Mesenchymal stem cell (in vitro differentiated cells and primary cell): ENCODE results near the gene PTPRO.

Experiments used
- DNase-seq: peaks from one replicate; pipeline ENCODE4 v3.0.0-alpha.2; 2013
- H2AFZ ChIP-seq: one replicate; pipeline ENCODE4 v1.6.1; 2013; ENCODE audit warnings: low read depth, mild to moderate bottlenecking, control low read depth, inconsistent platforms, low read length, moderate library complexity
- H2AK5ac ChIP-seq: 2 replicates; pipeline ENCODE4 v1.6.1; 2013; ENCODE audit warnings: low read length, moderate library complexity, mild to moderate bottlenecking, inconsistent platforms; ENCODE audit not compliant: severe bottlenecking
- H2BK120ac ChIP-seq: one replicate; pipeline ENCODE4 v1.6.1; 2013; ENCODE audit warnings: low read depth, mild to moderate bottlenecking, inconsistent platforms, low read length, moderate library complexity
- H2BK12ac ChIP-seq, 2 experiments: one replicate each; pipeline ENCODE4 v1.6.1; 2013; ENCODE audit warnings: inconsistent platforms in 2 of 2, low read length in 2 of 2, mild to moderate bottlenecking in 2 of 2, moderate library complexity in 2 of 2, control low read depth in 1 of 2
- H2BK15ac ChIP-seq: one replicate; pipeline ENCODE4 v1.6.1; 2013; ENCODE audit warnings: mild to moderate bottlenecking, low read depth, inconsistent platforms; ENCODE audit not compliant: poor library complexity, severe bottlenecking
- H2BK5ac ChIP-seq: 2 replicates; pipeline ENCODE4 v1.6.1; 2013; ENCODE audit warnings: low read depth, mild to moderate bottlenecking, low read length, control low read depth, inconsistent platforms; ENCODE audit not compliant: poor library complexity, severe bottlenecking
- H3K14ac ChIP-seq, 2 experiments: one replicate each; pipeline ENCODE4 v1.6.1; 2013; ENCODE audit warnings: inconsistent platforms in 2 of 2, low read length in 2 of 2, control low read depth in 1 of 2, mild to moderate bottlenecking in 1 of 2, moderate library complexity in 1 of 2
- H3K18ac ChIP-seq, 2 experiments: one replicate each; pipeline ENCODE4 v1.6.1; 2013; ENCODE audit warnings: inconsistent platforms in 2 of 2, low read length in 2 of 2, control low read depth in 1 of 2, low read depth in 1 of 2, mild to moderate bottlenecking in 1 of 2
- H3K23ac ChIP-seq, 2 experiments: one replicate each; pipeline ENCODE4 v1.6.1; 2013; ENCODE audit warnings: inconsistent platforms in 2 of 2, low read length in 2 of 2, mild to moderate bottlenecking in 2 of 2, moderate library complexity in 2 of 2, control low read depth in 1 of 2
- H3K27ac ChIP-seq: 2 replicates; pipeline ENCODE4 v1.5.1; 2013; ENCODE audit warnings: mild to moderate bottlenecking, moderate library complexity, low read length, control low read depth, inconsistent platforms; ENCODE audit not compliant: poor library complexity, severe bottlenecking
- H3K27me3 ChIP-seq, 2 experiments: 2 replicates each; pipeline versions ENCODE4 v1.6.1 to v1.7.0; 2013; ENCODE audit warnings: low read length in 2 of 2, mild to moderate bottlenecking in 2 of 2, moderate library complexity in 2 of 2, control low read depth in 1 of 2, inconsistent platforms in 1 of 2; ENCODE audit not compliant: control insufficient read depth in 1 of 2, insufficient read depth in 1 of 2
- H3K36me3 ChIP-seq, 2 experiments: 2 replicates each; pipeline versions ENCODE4 v1.6.1 to v1.7.0; 2013; ENCODE audit warnings: low read length in 2 of 2, control low read depth in 1 of 2, inconsistent platforms in 1 of 2, low read depth in 1 of 2, mild to moderate bottlenecking in 1 of 2; ENCODE audit not compliant: insufficient read depth in 2 of 2, control insufficient read depth in 1 of 2
- H3K4ac ChIP-seq, 2 experiments: one replicate each; pipeline ENCODE4 v1.6.1; 2013; ENCODE audit warnings: inconsistent platforms in 2 of 2, low read length in 2 of 2, mild to moderate bottlenecking in 2 of 2, moderate library complexity in 2 of 2, control low read depth in 1 of 2, low read depth in 1 of 2
- H3K4me1 ChIP-seq: 2 replicates; pipeline ENCODE4 v1.6.1; 2013; ENCODE audit warnings: low read depth, low read length, control low read depth; ENCODE audit not compliant: control insufficient read depth, insufficient read depth
- H3K4me2 ChIP-seq: 2 replicates; pipeline ENCODE4 v1.6.1; 2013; ENCODE audit warnings: low read length, mild to moderate bottlenecking, inconsistent platforms; ENCODE audit not compliant: poor library complexity, severe bottlenecking
- H3K4me3 ChIP-seq, 2 experiments: 2 replicates each; pipeline versions ENCODE4 v1.5.1 to v1.7.0; 2013; ENCODE audit warnings: low read length in 2 of 2, mild to moderate bottlenecking in 2 of 2, control low read depth in 1 of 2, low read depth in 1 of 2; ENCODE audit not compliant: insufficient read depth in 1 of 2
- H3K79me1 ChIP-seq: replicated peaks from 2 replicates; pipeline ENCODE4 v1.6.1; 2013; ENCODE audit warnings: mild to moderate bottlenecking, control low read depth, low read length, inconsistent platforms; ENCODE audit not compliant: poor library complexity, severe bottlenecking
- H3K9ac ChIP-seq: 2 replicates; pipeline ENCODE4 v1.7.0; 2013; ENCODE audit warnings: mild to moderate bottlenecking, low read length, moderate library complexity
- H3K9me3 ChIP-seq: 2 replicates; pipeline ENCODE4 v1.7.0; 2013; ENCODE audit warnings: mild to moderate bottlenecking, low read length; ENCODE audit not compliant: control insufficient read depth
- H4K8ac ChIP-seq: one replicate; pipeline ENCODE4 v1.6.1; 2013; ENCODE audit warnings: inconsistent platforms, mild to moderate bottlenecking, low read length, moderate library complexity
- H4K91ac ChIP-seq: one replicate; pipeline ENCODE4 v1.6.1; 2013; ENCODE audit warnings: mild to moderate bottlenecking, low read length, inconsistent platforms
- WGBS: methylation state at CpG from one replicate; pipeline ENCODE4 v1.1.7; 2013; ENCODE audit warnings: mixed read lengths; 5-methylcytosine and 5-hydroxymethylcytosine counted together

The PTPRO gene

GRCh38 chr12:15334225-15334624 lies 11.9 kb downstream of the PTPRO start:
- no peak overlapping the region for H2BK12ac ChIP-seq
- no peak overlapping the region for H2BK120ac ChIP-seq
- H3K79me1 ChIP-seq = no peaks in the 10 kb centered on the region
- no peak overlapping the region for H2BK15ac ChIP-seq
- no peak overlapping the region for H3K9ac ChIP-seq
- H3K4ac ChIP-seq = no peak overlapping the region
- no peaks in the 10 kb centered on the region for H3K36me3 ChIP-seq
- no peak overlapping the region for H2BK5ac ChIP-seq
- no peaks in the 10 kb centered on the region for H3K27me3 ChIP-seq
- no peak overlapping the region for H4K91ac ChIP-seq
- no peak overlapping the region for H3K14ac ChIP-seq
- H2AK5ac ChIP-seq = no peak overlapping the region
- H3K18ac ChIP-seq = no peak overlapping the region
- no peak for DNase-seq
- no peak overlapping the region for H4K8ac ChIP-seq
- no peaks in the 10 kb centered on the region for H3K9me3 ChIP-seq
- H3K23ac ChIP-seq = no peak overlapping the region
- no peak overlapping the region for H2AFZ ChIP-seq
- no CpG with 5 or more reads among the region's 2 CpGs for WGBS
- peaks cover 5% of the 10 kb centered on the region for H3K4me1 ChIP-seq
- H3K4me3 ChIP-seq = no peak overlapping the region
- H3K27ac ChIP-seq = no peak overlapping the region
- H3K4me2 ChIP-seq = no peak overlapping the region

- no peaks in the 10 kb centered on the region for H3K79me1 ChIP-seq
- DNase-seq = no peak
- peak overlapping the region; percentile 99 for H3K27ac ChIP-seq
- H3K14ac ChIP-seq = no peak overlapping the region
- H3K23ac ChIP-seq = no peak overlapping the region
- H3K4ac ChIP-seq = no peak overlapping the region
- H2BK15ac ChIP-seq = no peak overlapping the region
- 94% methylated on average over 2 of the region's 2 CpGs for WGBS
- no peak overlapping the region for H3K9ac ChIP-seq
- no peaks in the 10 kb centered on the region for H3K27me3 ChIP-seq
- H2BK12ac ChIP-seq = no peak overlapping the region
- H3K9me3 ChIP-seq = no peaks in the 10 kb centered on the region
- no peak overlapping the region for H3K4me3 ChIP-seq
- H3K18ac ChIP-seq = no peak overlapping the region
- no peak overlapping the region for H2AK5ac ChIP-seq
- no peaks in the 10 kb centered on the region for H3K36me3 ChIP-seq
- no peak overlapping the region for H4K91ac ChIP-seq
- no peak overlapping the region for H3K4me2 ChIP-seq
- no peak overlapping the region for H2BK120ac ChIP-seq
- H4K8ac ChIP-seq = no peak overlapping the region
- H2BK5ac ChIP-seq = no peak overlapping the region
- H2AFZ ChIP-seq = no peak overlapping the region
- peaks cover 5% of the 10 kb centered on the region for H3K4me1 ChIP-seq
These were observed 13.7 kb downstream of the PTPRO start for GRCh38 chr12:15335959-15336358.

- peak overlapping the region; percentile 96 for H2AK5ac ChIP-seq
- DNase-seq = peak; percentile 39
- no peak overlapping the region for H3K4ac ChIP-seq
- H2BK5ac ChIP-seq = peak overlapping the region; percentile 90
- no peak overlapping the region for H2BK120ac ChIP-seq
- H3K4me3 ChIP-seq = peak overlapping the region in 1 of 2 experiments; percentile 47
- H3K4me2 ChIP-seq = peak overlapping the region; percentile 37
- H4K8ac ChIP-seq = no peak overlapping the region
- no peaks in the 10 kb centered on the region for H3K9me3 ChIP-seq
- H3K27me3 ChIP-seq = no peaks in the 10 kb centered on the region
- no peak overlapping the region for H3K23ac ChIP-seq
- H2BK15ac ChIP-seq = no peak overlapping the region
- H2AFZ ChIP-seq = no peak overlapping the region
- H3K4me1 ChIP-seq = peaks cover 5% of the 10 kb centered on the region
- WGBS = 17% methylated on average over 8 of the region's 9 CpGs
- H3K18ac ChIP-seq = no peak overlapping the region
- H2BK12ac ChIP-seq = no peak overlapping the region
- no peaks in the 10 kb centered on the region for H3K79me1 ChIP-seq
- H3K9ac ChIP-seq = peak overlapping the region; percentile 72
- H4K91ac ChIP-seq = no peak overlapping the region
- H3K36me3 ChIP-seq = no peaks in the 10 kb centered on the region
- H3K27ac ChIP-seq = peak overlapping the region; percentile 99
- no peak overlapping the region for H3K14ac ChIP-seq
These were observed 14.7 kb downstream of the PTPRO start for GRCh38 chr12:15336768-15337553.

- H4K8ac ChIP-seq = no peak overlapping the region
- H2AFZ ChIP-seq = no peak overlapping the region
- no peaks in the 10 kb centered on the region for H3K36me3 ChIP-seq
- H3K18ac ChIP-seq = no peak overlapping the region
- H3K23ac ChIP-seq = no peak overlapping the region
- H3K4me3 ChIP-seq = no peak overlapping the region
- no peak overlapping the region for H4K91ac ChIP-seq
- no peak overlapping the region for H2AK5ac ChIP-seq
- H3K9me3 ChIP-seq = no peaks in the 10 kb centered on the region
- peaks cover 4% of the 10 kb centered on the region for H3K4me1 ChIP-seq
- no peak for DNase-seq
- no peaks in the 10 kb centered on the region for H3K27me3 ChIP-seq
- no peak overlapping the region for H3K14ac ChIP-seq
- no peak overlapping the region for H3K9ac ChIP-seq
- no peak overlapping the region for H2BK12ac ChIP-seq
- H3K27ac ChIP-seq = no peak overlapping the region
- H2BK120ac ChIP-seq = no peak overlapping the region
- no peak overlapping the region for H3K4me2 ChIP-seq
- H2BK5ac ChIP-seq = no peak overlapping the region
- H2BK15ac ChIP-seq = no peak overlapping the region
- H3K79me1 ChIP-seq = no peaks in the 10 kb centered on the region
- no peak overlapping the region for H3K4ac ChIP-seq
These were observed 19.1 kb downstream of the PTPRO start for GRCh38 chr12:15341371-15341770.
